A549 treated with AZD9567 at 1 μM for 4 hours (cell line): ENCODE data around the gene KLF4. TPM values are rescaled to one million over a fixed set of nuclear protein-coding genes. Genes with fewer than 3 reads are reported as not detected.

ENCODE experiments used
- total RNA-seq: library from RNA; stranded (reverse); fragments of 200-300 nt; extraction: Qiagen RNA extraction; gene quantifications from 5 replicates; pipeline ENCODE4 v1.2.3, GENCODE V29; 2022; ENCODE audit not compliant: insufficient read depth

Gene KLF4
- total RNA-seq, result 22.5 to 26.9 TPM (median 23.6 TPM) in 5 replicates

GRCh38 chr9:107489687-107490605 is at the start of gene KLF4:
Gene KLF4 (minus strand): TSS chr9:107489769. CDS start chr9:107489172, 597 bp downstream.

Other genes starting within 250 kb of the KLF4 start
- 102 to 112 TPM (median 110 TPM) in 5 replicates for gene RAD23B, start 206.5 kb downstream of the KLF4 start, total RNA-seq